GM11168 (cell line): ENCODE measurements around the gene RNASEH1.

Source experiments
- in situ Hi-C: fragments of 300-500 bp; cut with MboI; formaldehyde crosslinking; loops from one replicate; pipeline ENCODE4 v1.12.0; 2022; ENCODE audit warnings: low sequenced_read_pairs; ENCODE audit not compliant: unreplicated experiment

RNASEH1 gene, protein sequence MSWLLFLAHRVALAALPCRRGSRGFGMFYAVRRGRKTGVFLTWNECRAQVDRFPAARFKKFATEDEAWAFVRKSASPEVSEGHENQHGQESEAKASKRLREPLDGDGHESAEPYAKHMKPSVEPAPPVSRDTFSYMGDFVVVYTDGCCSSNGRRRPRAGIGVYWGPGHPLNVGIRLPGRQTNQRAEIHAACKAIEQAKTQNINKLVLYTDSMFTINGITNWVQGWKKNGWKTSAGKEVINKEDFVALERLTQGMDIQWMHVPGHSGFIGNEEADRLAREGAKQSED

DNA sequence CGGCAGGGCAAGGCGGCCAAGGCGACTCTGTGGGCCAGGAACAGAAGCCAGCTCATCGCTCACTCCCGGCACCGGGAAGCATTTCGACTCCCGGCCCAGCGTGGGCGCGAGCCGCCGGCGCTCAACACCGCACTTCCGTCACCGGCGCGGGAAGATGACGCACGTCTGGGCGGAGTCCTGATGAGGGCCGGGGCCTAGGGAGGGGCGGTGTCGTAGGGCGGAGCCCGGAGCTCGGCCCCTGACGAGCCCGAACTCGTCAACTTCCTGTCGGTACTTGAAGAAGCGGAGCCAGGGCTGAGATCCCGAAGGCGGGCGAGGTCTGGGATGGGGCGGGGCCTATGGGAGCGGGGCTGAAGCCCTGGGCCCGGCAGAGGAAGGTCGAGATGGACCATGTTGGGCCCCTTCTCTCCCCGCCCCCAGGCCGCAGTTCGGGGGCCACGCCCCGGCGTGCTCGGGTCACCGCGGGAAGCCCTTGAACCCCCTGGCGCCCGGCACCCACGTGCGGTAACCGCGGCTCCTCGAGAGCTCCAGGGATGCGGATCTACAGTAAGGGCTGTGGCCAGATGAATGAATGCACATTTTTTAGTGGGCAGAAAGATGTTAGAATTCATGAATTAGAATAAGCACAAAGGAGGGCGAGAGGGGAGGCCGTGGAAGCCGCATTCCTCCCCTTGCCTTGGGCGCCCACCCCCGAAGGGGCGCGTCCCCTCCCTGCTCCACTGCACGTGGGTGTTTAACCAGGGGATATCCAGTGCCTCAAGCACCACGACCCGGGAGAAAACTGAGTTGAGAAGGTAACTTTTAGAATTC lies at the start of gene RNASEH1:
RNASEH1 (minus strand) TSS at position 129 of the 810 bp plus-strand sequence; CDS start at position 56, 73 bp downstream.
- in situ Hi-C loops = no loop called here

DNA sequence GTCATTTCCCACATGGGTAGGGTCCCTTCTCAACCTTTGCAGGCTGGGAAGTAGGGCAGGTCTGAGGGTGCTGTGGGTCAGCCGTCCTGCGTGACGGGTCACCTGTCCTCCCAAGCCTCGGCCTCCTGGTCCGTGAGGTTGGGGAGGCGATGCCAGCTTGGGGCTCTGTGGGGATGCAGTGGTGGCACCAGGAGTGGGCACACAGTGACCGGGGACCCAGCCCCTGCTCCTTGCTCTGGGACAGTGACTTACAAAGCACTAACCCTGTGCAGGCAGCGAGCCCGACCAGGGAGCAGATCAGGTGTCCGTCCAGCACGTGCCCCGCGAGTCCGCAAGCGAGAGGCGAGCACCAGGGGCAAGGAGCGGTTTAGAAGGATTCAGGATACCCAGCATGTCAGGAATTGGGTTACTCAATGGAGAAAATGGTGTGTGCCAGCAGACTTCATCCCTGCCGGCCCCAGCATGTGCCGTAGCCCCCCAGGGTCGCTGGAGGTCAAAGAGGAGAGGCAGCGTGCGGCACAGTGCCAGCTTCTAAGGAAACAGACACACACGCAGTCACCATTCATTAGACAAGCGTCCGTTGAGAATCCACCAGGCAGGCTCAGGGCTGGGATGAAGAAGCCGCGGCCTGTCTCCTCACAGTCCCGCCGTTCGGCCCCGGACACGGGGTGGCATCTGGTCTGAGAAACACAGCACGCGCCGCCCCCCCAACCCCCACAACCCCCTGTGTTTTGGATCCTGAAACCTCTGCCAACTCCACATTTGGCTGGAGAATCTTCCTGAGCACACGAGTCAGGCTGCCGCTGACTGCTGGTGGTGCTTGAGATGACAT lies 48.5 kb upstream of the RNASEH1 start:
- in situ Hi-C loops = no loop called here

DNA sequence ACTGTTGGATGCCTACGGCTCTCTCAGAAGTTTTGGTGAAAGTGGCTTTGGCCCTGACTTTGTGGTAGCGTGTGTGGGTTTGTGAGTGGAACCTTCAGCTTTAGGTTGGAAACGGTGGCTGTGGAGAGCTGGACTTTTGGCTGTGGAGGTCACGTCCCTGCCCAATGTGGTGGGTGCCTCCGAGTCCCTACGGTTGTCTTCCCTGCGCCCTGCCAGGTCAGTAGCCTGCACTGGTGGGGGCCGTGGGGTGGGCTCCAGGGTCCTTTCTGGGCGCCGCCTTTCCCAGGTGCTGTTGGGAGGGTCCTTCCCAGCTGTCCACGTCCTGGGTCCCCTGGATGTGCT lies 47.9 kb upstream of the RNASEH1 start:
- in situ Hi-C loops = no loop called here

DNA sequence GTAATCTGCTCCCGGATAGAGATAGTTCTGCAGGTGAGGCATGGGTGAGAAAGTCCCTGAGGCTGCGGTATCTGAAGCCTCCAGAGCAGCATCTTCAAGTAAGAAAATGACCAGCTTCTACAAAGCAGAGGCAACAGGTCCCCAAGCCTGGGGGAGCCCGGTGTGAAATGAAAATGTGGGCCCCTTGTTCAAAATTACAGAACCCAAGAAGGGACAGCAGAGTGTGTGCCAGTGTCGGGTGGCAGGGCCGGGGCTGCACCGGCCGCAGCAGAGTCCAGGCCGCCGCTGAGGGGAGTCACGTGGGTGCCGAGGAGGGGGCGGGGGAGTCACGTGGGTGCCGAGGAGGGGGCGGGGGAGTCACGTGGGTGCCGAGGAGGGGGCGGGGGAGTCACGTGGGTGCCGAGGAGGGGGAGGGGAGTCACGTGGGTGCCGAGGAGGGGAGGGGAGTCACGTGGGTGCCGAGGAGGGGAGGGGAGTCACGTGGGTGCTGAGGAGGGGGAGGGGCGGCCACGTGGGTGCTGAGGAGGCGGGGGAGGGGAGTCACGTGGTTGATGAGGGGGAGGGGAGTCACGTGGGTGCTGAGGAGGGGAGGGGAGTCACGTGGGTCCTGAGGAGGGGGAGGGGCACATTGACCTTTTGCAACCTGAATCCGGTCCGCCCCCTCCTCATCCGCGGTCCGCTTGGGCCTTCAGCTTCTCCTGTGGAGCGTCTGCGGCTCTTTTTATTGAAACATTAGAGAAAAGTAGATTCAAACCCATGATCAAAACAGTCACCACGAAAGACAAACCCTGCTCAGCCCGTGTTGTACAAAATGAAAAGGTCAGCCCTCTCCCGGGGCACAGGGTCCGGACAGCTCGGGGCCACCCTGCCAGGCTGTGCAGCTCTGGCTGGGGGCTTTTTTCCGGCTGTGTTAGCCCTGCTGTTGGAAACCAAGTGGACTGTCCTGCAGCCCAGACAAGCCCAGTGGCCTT lies 47.1 kb upstream of the RNASEH1 start:
- in situ Hi-C loops = no loop called here

DNA sequence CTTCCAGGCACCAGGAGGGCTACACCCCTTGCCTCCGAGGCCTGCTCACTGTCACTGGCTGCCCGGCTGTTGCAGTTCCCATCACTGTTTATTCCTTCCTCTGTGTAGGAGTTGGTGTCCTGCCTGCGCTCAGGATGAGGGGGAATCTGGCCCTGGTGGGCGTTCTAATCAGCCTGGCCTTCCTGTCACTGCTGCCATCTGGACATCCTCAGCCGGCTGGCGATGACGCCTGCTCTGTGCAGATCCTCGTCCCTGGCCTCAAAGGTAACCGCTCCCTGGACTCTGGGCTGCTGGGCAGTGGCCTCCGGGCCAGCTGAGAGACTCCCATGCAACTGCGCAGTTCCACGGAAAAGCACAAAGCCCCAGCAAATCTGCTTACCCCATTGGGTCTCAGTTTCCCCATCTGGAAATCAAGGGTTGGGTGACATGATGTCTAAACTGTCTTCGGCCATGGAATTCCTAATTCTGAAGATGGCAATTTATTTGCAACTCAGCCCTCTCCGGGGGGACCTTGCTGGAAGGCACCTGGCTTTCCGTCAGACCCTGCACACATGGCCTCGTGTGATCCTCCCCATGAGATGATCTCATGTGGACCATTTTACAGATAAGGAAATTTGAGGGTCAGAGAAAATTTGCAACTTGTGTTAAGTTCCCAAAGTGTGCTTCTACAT lies 46.2 kb upstream of the RNASEH1 start:
- in situ Hi-C loops = no loop called here

DNA sequence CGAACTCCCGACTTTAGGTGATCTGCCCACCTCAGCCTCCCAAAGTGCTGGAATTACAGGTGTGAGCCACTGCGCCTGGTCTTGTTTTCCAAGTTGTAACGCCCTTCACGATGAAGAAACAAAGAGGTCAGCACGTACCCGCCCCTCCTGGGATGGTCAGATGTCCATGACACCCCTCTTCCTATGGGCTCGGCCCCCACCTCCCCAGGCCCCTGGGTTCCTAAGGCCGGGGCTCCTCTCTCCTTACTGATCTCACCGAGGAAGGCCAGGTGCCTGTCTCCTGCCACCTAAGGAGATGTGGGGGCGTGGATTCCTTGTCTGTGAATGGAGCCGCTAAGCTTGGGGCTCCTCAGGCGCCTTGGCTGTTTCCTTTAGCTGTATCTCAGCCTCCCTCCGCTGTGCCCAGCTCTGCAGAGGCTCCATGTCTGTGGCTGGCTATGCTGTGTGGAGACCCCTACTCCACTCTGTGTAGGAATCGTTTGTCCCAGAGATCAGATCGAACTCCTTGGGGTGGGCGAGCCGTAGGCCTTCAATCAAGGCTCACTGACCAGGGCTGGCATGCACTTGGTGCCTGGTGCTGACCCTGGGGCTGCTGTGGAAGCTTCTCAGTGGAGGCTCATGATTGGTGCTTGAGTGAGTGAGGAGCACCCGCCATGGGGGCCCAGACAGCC lies 45.5 kb upstream of the RNASEH1 start:
- in situ Hi-C loops = no loop called here

DNA sequence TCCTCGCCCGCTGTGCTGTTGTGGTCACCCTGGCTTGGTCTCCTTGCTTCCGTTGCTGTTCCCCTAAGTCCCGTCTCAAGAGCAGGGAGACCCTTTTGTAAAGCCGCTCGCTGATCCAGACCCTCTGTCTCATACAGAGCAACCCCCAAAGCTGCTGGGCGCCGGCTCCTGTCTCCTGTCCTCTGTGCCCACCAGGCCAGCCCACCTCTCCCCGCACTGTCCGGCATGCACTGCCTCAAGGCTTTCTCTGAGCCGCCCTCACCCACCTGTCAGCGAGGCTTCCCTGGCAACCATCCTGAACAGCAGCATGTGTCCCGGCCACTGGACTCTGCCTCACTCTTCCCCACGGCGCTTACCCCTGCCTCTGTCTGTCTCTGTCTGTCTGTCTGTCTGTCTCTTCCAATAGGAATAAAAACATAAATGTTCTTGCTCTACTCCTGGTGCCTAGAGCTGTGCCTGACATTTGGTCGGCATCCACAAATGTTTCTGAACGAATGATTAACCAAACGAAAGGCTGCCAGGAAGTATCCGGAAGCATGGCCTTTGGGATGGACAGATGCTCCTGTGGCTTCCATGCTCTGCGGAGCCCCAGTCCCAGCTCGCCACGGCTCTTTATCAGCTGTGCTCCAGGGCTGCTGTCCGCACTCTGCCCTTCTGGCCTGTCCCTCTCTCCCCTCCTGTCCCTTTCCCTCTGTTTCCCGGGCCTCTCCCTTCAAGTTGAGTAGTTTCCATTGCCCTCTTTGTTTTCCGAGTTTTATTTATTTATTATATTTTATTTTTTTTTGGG lies 44.6 kb upstream of the RNASEH1 start:
- in situ Hi-C loops = no loop called here

DNA sequence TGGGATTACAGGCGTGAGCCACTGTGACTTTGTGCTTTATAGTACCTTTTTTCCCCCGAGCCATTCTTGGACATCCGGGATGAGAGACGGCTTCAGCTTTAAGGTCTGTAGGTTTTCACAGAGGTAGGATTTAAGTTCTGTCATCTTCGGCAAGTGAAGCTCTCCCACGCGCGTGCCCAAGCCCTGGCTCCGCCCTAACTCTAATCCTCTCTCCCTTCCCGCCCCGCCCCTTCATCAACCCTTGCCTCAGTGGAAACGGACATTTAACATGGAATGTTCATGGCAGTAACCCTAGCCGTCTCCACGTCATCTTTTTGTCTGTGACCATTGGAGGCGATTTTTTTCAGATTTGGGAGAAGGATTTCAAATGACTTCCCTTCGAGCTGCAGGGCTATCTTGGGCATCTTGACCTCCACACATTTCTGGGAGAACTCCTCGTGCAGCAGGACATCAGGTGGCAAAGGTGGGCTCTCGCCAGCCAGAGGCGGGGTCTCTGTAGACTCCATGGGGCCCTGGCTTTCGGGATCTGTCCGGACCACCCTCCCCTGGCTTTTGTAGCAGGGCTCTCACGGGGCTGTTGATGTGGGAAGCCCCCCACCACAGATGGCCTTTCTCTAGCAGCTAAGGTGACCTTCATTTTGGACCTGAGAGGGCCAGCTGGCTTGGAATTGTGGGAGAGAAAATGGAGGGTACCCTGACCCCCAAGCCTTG lies 43.6 kb upstream of the RNASEH1 start:
- in situ Hi-C loops = no loop called here

DNA sequence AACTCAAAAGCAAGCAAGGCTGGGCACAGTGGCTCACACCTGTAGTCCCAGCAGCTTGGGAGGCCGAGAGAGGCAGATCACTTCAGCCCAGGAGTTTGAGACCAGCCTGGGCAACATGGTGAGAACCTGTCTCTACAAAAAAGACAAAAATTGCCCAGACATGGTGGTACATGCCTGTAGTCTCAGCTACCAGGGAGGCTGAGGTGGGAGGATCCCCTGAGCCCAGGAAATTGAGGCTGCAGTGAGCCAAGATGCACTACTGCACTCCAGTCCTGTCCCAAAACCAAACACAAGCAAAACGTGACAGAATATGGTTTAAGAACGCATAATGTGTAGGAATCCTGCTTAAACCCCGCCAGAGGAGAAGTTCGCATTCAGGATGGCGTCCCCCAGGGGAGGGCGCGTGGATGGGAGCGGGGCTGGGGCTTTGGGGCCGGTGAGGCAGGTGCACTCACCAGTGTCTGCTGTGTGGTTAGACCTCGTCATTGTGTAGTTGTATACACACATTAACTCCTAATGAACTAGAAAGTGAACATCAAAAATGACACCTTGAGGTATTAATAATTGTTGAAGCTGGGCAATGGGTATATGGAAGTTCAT lies 42.2 kb upstream of the RNASEH1 start:
- in situ Hi-C loops = no loop called here

DNA sequence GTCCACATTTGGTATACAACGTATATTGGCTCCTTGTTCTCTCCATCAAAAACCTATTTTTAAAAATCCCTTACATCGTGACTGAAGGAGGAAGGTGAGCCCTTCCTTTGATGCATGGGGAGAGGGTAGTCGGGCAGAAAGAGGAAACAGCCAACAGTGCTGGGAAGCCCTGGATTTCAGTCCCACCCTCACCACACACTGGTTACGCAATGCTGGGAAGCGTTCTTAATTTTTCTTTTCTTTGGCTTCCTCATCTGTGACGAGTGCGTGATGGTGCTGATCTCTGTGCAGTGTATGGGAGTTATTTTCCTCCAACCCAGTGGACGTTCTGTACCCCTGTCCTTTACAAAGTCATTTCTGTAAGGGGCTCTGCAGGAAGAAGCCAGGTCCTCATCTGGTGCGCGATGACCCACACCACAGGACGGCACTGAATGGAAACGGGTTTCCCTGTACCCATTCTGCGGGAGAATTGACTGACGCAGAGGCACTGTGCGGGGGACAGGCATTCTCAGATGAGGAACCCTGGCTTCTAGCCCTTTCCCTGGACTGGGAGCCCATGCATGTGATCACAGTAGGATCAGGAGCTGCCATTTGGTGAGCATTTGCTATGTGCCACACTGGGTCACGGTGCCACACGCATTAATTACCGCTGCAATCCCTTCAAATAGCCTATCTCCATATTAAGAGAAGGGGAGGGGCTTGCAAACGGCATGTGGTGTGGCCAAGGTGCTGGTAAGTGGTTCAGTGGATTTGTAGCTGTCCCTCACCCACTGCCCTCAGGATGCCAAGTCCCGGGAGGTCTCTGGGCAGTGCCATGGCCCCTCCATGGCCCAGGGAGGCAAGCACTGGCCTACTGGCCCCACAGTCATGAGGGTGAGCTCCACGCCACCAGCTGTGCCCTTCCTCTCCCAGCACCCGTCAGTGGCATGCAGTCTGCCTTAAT lies 41.0 kb upstream of the RNASEH1 start:
- in situ Hi-C loops = no loop called here

DNA sequence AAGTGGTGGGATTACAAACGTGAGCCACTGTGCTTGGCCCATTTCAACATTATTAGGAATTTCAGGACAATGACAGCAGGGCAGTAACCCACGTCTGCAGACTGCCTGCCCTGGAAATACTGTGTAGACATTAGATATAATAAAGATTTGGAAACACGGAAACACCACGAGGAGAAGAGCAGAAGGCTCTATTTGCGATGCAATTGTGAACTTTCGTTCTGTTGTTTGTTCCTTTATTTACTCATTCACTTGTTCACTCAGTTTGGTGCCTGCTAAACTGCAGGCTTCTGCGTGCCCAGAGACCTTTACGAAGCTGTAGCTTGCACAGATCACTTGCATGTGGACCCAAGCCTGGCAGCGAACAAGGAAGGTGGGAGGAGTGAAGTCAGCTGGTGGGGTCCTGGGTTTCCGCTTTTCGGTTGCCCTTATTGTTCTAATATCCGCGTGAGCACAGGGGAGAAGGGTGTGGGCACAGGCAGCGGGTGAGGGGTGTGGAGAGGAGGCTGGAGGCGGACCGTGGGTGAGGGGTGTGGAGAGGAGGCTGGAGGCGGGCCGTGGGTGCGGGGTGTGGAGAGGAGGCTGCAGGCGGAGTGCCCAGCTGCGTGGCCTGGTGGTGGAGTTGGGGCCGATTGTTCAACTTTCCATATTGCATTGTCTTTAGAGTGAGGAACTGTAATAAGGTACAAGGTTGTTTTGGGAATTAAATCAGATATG lies 40.2 kb upstream of the RNASEH1 start:
- in situ Hi-C loops = no loop called here

DNA sequence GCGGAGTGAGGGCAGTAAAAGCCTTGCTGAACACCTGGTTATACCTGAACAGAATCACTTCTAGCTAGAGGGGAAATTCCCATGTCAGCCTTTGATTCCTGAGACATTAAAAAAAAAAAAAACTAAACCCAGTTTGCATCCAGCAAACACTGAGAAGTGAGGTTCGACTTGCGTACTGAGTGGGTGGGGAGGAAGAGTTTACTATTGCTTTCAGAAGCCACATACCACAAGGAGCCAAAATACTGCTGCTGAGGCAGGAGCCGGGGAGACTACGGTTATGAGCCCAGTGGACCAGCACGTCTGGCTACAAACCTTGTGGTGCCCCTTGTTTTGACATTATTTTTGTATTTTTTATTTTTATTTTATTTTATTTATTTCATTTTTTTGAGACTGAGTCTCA lies 39.4 kb upstream of the RNASEH1 start:
- in situ Hi-C loops = no loop called here

DNA sequence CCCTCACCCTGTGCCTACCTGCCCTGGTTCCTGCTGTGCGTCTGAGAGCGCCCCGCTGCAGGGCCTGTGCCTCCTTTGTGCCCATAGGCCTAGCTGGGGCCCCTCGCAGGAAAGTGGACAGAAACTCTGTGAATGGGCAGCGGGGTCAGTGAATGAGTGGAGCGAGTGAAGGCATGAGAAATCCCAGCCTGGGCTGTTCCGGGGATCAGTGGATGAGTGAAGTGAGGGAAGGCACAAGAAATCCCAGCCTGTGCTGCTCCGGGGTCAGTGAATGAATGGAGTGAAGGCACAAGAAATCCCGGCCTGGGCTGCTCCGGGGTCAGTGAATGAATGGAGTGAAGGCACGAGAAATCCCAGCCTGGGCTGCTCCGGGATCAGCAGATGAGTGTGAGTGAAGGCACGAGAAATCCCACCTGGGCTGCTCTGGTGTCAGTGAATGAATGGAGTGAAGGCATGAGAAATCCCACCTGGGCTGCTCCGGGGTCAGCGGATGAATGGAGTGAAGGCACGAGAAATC lies 38.8 kb upstream of the RNASEH1 start:
- in situ Hi-C loops = no loop called here

DNA sequence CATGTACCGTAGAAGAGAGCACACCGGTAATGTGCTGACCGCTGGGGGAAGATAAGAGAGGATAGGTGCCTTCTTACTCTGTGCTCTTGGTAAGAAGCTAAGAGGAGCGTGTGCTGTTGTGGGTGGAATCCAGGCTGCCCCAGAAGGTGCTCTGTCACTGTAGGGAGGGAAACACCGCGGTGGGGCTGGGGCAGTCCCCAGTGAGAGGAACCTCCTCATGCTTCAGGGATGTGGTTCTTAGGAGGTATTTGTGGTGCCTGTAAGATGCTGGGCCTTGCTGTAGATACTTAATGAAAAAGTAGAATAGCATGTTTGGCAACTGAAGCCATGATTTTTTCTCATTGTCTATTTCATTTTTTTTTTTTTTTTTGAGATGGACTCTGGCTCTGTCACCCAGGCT lies 37.9 kb upstream of the RNASEH1 start:
- in situ Hi-C loops = no loop called here

DNA sequence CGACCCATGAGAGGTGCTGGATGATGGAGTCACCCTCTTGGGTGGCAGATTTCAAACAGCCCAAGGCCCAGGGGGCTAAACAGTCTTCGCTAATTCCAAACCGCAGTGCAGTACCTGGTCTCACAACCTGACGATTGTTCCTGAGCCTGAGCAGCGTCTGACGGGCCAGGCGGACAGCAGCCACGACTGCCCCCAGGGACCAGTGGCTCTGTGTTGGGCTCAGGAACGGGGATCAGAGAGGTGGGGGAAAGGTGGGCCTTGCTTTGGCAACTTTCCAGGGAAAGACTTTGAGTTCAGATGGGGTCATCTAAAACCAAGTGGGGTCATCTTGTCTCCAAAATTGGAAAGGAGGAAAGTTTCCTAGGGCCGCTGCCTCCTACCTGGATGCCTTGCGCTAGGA lies 37.3 kb upstream of the RNASEH1 start:
- in situ Hi-C loops = no loop called here
